ENCODE measurements around the gene ZNF674. TPM values are rescaled to one million over a fixed set of nuclear protein-coding genes. Genes with fewer than 3 reads are reported as not detected.
"Not testable (repeated sequence)": the region's sequence is repeated elsewhere in the genome, so short reads cannot be mapped to it uniquely, and the experiment has no call there.

ZNF674 gene
- total RNA-seq, 2 experiments from 2014 or later = 5.4 to 5.5 TPM

- POLR2A ChIA-PET = no interaction called here
- BruUV-seq (replicated peaks) = no TSS peak
- Histone ChIP-seq H3K4me3 (ENCODE audit: low read depth, low read length, poor library complexity, severe bottlenecking) (no peak overlapping the region), H2AFZ (ENCODE audit: low read length) (no peak overlapping the region), H3K4me1 (ENCODE audit: insufficient read depth, low read length, poor library complexity, severe bottlenecking) (peaks cover 13% of the 10 kb centered on the region), H3K4me2 (ENCODE audit: low read length) (no peak overlapping the region), H3K9me2 (ENCODE audit: insufficient read depth, low read length) (no peaks in the 10 kb centered on the region), H4K20me1 (ENCODE audit: insufficient read depth, low read length) (no peaks in the 10 kb centered on the region; the same call in 1 of the 2 replicates), H3K9me3 (ENCODE audit: low read length) (no peaks in the 10 kb centered on the region), H3K36me3 (ENCODE audit: insufficient read depth, low read length) (peaks cover 14% of the 10 kb centered on the region), H3K79me2 (ENCODE audit: insufficient read depth, low read depth, low read length) (peaks cover 25% of the 10 kb centered on the region), H3K27ac (ENCODE audit: low read depth, low read length, poor library complexity, severe bottlenecking) (no peak overlapping the region)
- TF ChIP-seq EZH2phosphoT487 (IDR thresholded peaks at IDR 0.05; ENCODE audit: borderline replicate concordance, low read depth, low read length) = no peak
- TF ChIP-seq, protein P1, sequence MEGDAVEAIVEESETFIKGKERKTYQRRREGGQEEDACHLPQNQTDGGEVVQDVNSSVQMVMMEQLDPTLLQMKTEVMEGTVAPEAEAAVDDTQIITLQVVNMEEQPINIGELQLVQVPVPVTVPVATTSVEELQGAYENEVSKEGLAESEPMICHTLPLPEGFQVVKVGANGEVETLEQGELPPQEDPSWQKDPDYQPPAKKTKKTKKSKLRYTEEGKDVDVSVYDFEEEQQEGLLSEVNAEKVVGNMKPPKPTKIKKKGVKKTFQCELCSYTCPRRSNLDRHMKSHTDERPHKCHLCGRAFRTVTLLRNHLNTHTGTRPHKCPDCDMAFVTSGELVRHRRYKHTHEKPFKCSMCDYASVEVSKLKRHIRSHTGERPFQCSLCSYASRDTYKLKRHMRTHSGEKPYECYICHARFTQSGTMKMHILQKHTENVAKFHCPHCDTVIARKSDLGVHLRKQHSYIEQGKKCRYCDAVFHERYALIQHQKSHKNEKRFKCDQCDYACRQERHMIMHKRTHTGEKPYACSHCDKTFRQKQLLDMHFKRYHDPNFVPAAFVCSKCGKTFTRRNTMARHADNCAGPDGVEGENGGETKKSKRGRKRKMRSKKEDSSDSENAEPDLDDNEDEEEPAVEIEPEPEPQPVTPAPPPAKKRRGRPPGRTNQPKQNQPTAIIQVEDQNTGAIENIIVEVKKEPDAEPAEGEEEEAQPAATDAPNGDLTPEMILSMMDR (conservative IDR thresholded peaks at IDR 0.05; ENCODE audit: low read length) = no peak
- DNase-seq (ENCODE audit: low spot score) = no peak
- intact Hi-C loops (cut with micrococcal nuclease; ENCODE audit: unreplicated experiment) = no loop called here
- CTCF ChIA-PET (ENCODE audit: unreplicated experiment) = no interaction called here
Measured at GRCh38 chrX:46543441-46543840, 1.8 kb downstream of the ZNF674 start.

DNA sequence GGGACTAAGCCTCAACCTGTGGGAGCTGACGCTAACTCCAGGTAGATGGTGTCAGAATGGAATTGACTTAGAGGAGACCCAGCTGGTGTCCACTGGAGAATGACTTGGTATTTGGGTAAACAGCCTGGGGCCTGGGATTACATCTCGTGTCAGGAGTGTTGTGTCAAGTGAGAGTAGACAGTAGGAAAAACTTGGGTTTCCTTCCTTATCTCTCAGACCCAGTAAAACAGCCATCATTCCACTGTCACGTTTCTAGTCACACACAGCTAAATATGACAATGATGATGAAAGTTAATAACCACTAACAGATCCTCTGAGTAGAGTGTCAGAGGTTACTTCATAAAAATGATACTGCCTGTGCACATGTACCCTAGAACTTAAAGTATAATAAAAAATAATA lies 13.8 kb downstream of the ZNF674 start:
- BruUV-seq (replicated peaks) = no TSS peak
- H3K9me2 ChIP-seq (ENCODE audit: insufficient read depth, low read length) = no peaks in the 10 kb centered on the region
- intact Hi-C loops (cut with micrococcal nuclease; ENCODE audit: unreplicated experiment) = no loop called here
- no peak for DNase-seq (ENCODE audit: low spot score)
- H3K4me1 ChIP-seq (ENCODE audit: insufficient read depth, low read length, poor library complexity, severe bottlenecking) = peaks cover 5% of the 10 kb centered on the region
- no peak for TF ChIP-seq EZH2phosphoT487 (IDR thresholded peaks at IDR 0.05; ENCODE audit: borderline replicate concordance, low read depth, low read length)
- TF ChIP-seq, protein P1 (conservative IDR thresholded peaks at IDR 0.05; ENCODE audit: low read length) = no peak
- no peaks in the 10 kb centered on the region for H3K79me2 ChIP-seq (ENCODE audit: insufficient read depth, low read depth, low read length)
- H3K4me2 ChIP-seq (ENCODE audit: low read length) = no peak overlapping the region
- no peak overlapping the region for H3K4me3 ChIP-seq (ENCODE audit: low read depth, low read length, poor library complexity, severe bottlenecking)
- no peaks in the 10 kb centered on the region for H4K20me1 ChIP-seq (ENCODE audit: insufficient read depth, low read length)
- no peak overlapping the region for H2AFZ ChIP-seq (ENCODE audit: low read length)
- H3K9me3 ChIP-seq (ENCODE audit: low read length) = no peaks in the 10 kb centered on the region
- ChIA-PET POLR2A (no interaction called here), CTCF (ENCODE audit: unreplicated experiment) (no interaction called here)
- no peak overlapping the region for H3K27ac ChIP-seq (ENCODE audit: low read depth, low read length, poor library complexity, severe bottlenecking)
- no peaks in the 10 kb centered on the region for H3K36me3 ChIP-seq (ENCODE audit: insufficient read depth, low read length)

- CTCF ChIA-PET (ENCODE audit: unreplicated experiment) = not testable (repeated sequence)
Measured at GRCh38 chrX:46530404-46530908, 14.8 kb downstream of the ZNF674 start.

GRCh38 chrX:46529740-46530403 lies 15.3 kb downstream of the ZNF674 start:
- BruUV-seq (replicated peaks); H3K36me3 ChIP-seq (ENCODE audit: insufficient read depth, low read length); H3K79me2 ChIP-seq (ENCODE audit: insufficient read depth, low read depth, low read length); H3K4me3 ChIP-seq (ENCODE audit: low read depth, low read length, poor library complexity, severe bottlenecking); H3K4me2 ChIP-seq (ENCODE audit: low read length); H3K27ac ChIP-seq (ENCODE audit: low read depth, low read length, poor library complexity, severe bottlenecking); intact Hi-C loops (cut with micrococcal nuclease; ENCODE audit: unreplicated experiment); H3K4me1 ChIP-seq (ENCODE audit: insufficient read depth, low read length, poor library complexity, severe bottlenecking); H2AFZ ChIP-seq (ENCODE audit: low read length); CTCF ChIA-PET (ENCODE audit: unreplicated experiment); DNase-seq (ENCODE audit: low spot score); H3K9me2 ChIP-seq (ENCODE audit: insufficient read depth, low read length); H4K20me1 ChIP-seq (ENCODE audit: insufficient read depth, low read length); H3K9me3 ChIP-seq (ENCODE audit: low read length): not testable (repeated sequence)
- POLR2A ChIA-PET = interaction anchor here (0.6 kb wide), 1 partner anchor 303 kb away, joined by 3 read pairs; no protein-coding TSS in a partner anchor

More at GRCh38 chrX:46530404-46530908, 14.8 kb downstream of the ZNF674 start:
- DNase-seq (ENCODE audit: low spot score); H3K79me2 ChIP-seq (ENCODE audit: insufficient read depth, low read depth, low read length); H2AFZ ChIP-seq (ENCODE audit: low read length); H3K4me3 ChIP-seq (ENCODE audit: low read depth, low read length, poor library complexity, severe bottlenecking); H3K9me2 ChIP-seq (ENCODE audit: insufficient read depth, low read length); intact Hi-C loops (cut with micrococcal nuclease; ENCODE audit: unreplicated experiment); H3K4me2 ChIP-seq (ENCODE audit: low read length); H3K9me3 ChIP-seq (ENCODE audit: low read length); H3K36me3 ChIP-seq (ENCODE audit: insufficient read depth, low read length); BruUV-seq (replicated peaks); H4K20me1 ChIP-seq (ENCODE audit: insufficient read depth, low read length); H3K4me1 ChIP-seq (ENCODE audit: insufficient read depth, low read length, poor library complexity, severe bottlenecking); H3K27ac ChIP-seq (ENCODE audit: low read depth, low read length, poor library complexity, severe bottlenecking); POLR2A ChIA-PET: not testable (repeated sequence)

- H3K4me2 ChIP-seq (ENCODE audit: low read length); BruUV-seq (replicated peaks); H3K9me2 ChIP-seq (ENCODE audit: insufficient read depth, low read length); CTCF ChIA-PET (ENCODE audit: unreplicated experiment); H2AFZ ChIP-seq (ENCODE audit: low read length); H3K79me2 ChIP-seq (ENCODE audit: insufficient read depth, low read depth, low read length); H3K4me3 ChIP-seq (ENCODE audit: low read depth, low read length, poor library complexity, severe bottlenecking); H4K20me1 ChIP-seq (ENCODE audit: insufficient read depth, low read length); H3K36me3 ChIP-seq (ENCODE audit: insufficient read depth, low read length); intact Hi-C loops (cut with micrococcal nuclease; ENCODE audit: unreplicated experiment); DNase-seq (ENCODE audit: low spot score); H3K4me1 ChIP-seq (ENCODE audit: insufficient read depth, low read length, poor library complexity, severe bottlenecking); H3K27ac ChIP-seq (ENCODE audit: low read depth, low read length, poor library complexity, severe bottlenecking); POLR2A ChIA-PET; H3K9me3 ChIP-seq (ENCODE audit: low read length): not testable (repeated sequence)
Measured at GRCh38 chrX:46528640-46529039, 16.6 kb downstream of the ZNF674 start.

All from OCI-LY7 (cell line).